ENCODE data around the gene TRMT5.
A peak's percentile ranks its signal among the peaks of the same experiment; 100 is the strongest.

The TRMT5 gene

GRCh38 chr14:60963761-60964160, 17.1 kb downstream of the TRMT5 start:
- no peak for DNase-seq

- DNase-seq, result no peak
Observed at GRCh38 chr14:60958146-60958545, 22.7 kb downstream of the TRMT5 start.

- peak; percentile 35 for DNase-seq
Observed at GRCh38 chr14:60956632-60957031, 24.2 kb downstream of the TRMT5 start.

GRCh38 chr14:60956202-60956601, 24.7 kb downstream of the TRMT5 start:
- DNase-seq, result peak; percentile 51

GRCh38 chr14:60951776-60952435, 29.0 kb downstream of the TRMT5 start:
- DNase-seq, result no peak

- no peak for DNase-seq
Observed at GRCh38 chr14:60946773-60947172, 34.1 kb downstream of the TRMT5 start.

- DNase-seq, result peak; percentile 65
Observed at GRCh38 chr14:60945984-60946383, 34.9 kb downstream of the TRMT5 start.

- DNase-seq, result no peak
Observed at GRCh38 chr14:60944204-60944603, 36.7 kb downstream of the TRMT5 start.

- no peak for DNase-seq
Observed at GRCh38 chr14:60943637-60944032, 37.2 kb downstream of the TRMT5 start.

- no peak for DNase-seq
Observed at GRCh38 chr14:60935319-60935718, 45.6 kb downstream of the TRMT5 start.

GRCh38 chr14:60933920-60934655, 46.8 kb downstream of the TRMT5 start:
- no peak for DNase-seq

- DNase-seq, result no peak
Observed at GRCh38 chr14:60931218-60931617, 49.7 kb downstream of the TRMT5 start.

- DNase-seq, result no peak
Observed at GRCh38 chr14:60926002-60926401, 54.9 kb downstream of the TRMT5 start.

- no peak for DNase-seq
Observed at GRCh38 chr14:60925286-60925685, 55.6 kb downstream of the TRMT5 start.

- DNase-seq, result no peak
Observed at GRCh38 chr14:60922050-60922449, 58.8 kb downstream of the TRMT5 start.
